ENCODE data around the gene SRPK1.

The SRPK1 gene

GRCh38 chr6:35876902-35877301, 44.0 kb downstream of the SRPK1 start:
- no peak for TF ChIP-seq CTCF (IDR thresholded peaks at IDR 0.05)

- TF ChIP-seq CTCF (IDR thresholded peaks at IDR 0.05) = no peak
Observed at GRCh38 chr6:35874730-35875129, 46.2 kb downstream of the SRPK1 start.

- no peak for TF ChIP-seq CTCF (IDR thresholded peaks at IDR 0.05)
Observed at GRCh38 chr6:35859367-35859766, 61.5 kb downstream of the SRPK1 start.

GRCh38 chr6:35857853-35858252, 63.0 kb downstream of the SRPK1 start:
- no peak for TF ChIP-seq CTCF (IDR thresholded peaks at IDR 0.05)

- no peak for TF ChIP-seq CTCF (IDR thresholded peaks at IDR 0.05)
Observed at GRCh38 chr6:35856250-35856649, 64.6 kb downstream of the SRPK1 start.

GRCh38 chr6:35852994-35853393, 67.9 kb downstream of the SRPK1 start:
- TF ChIP-seq CTCF (IDR thresholded peaks at IDR 0.05) = no peak

- TF ChIP-seq CTCF (IDR thresholded peaks at IDR 0.05) = no peak
Observed at GRCh38 chr6:35850208-35850607, 70.7 kb downstream of the SRPK1 start.

GRCh38 chr6:35844290-35844689, 76.6 kb downstream of the SRPK1 start:
- no peak for TF ChIP-seq CTCF (IDR thresholded peaks at IDR 0.05)

Data from LNCAP (cell line).